GM12873 (cell line): ENCODE data around the gene CPT1C.

Experiments used
- CTCF ChIP-seq: IDR thresholded peaks from 2 replicates; pipeline ENCODE4 v1.5.1; 2012; ENCODE audit warnings: low read depth, mild to moderate bottlenecking, moderate library complexity, low read length, control low read depth; ENCODE audit not compliant: insufficient read depth; ENCODE audit errors: missing control alignments

The CPT1C gene

GRCh38 chr19:49718991-49719390, 28.1 kb downstream of the CPT1C start:
- TF ChIP-seq CTCF, result no peak

- TF ChIP-seq CTCF, result no peak
These were observed 36.5 kb downstream of the CPT1C start for GRCh38 chr19:49727217-49728030.

GRCh38 chr19:49730166-49730565, 39.2 kb downstream of the CPT1C start:
- no peak for TF ChIP-seq CTCF

- no peak for TF ChIP-seq CTCF
These were observed 47.4 kb downstream of the CPT1C start for GRCh38 chr19:49738268-49738667.

GRCh38 chr19:49739098-49739497, 48.2 kb downstream of the CPT1C start:
- no peak for TF ChIP-seq CTCF

GRCh38 chr19:49739933-49740332, 49.0 kb downstream of the CPT1C start:
- TF ChIP-seq CTCF, result no peak

GRCh38 chr19:49741210-49741844, 50.4 kb downstream of the CPT1C start:
- no peak for TF ChIP-seq CTCF
